ENCODE measurements around the gene HDHD3. TPM values are rescaled to one million over a fixed set of nuclear protein-coding genes. Genes with fewer than 3 reads are reported as not detected.
"Not testable (repeated sequence)": the region's sequence is repeated elsewhere in the genome, so short reads cannot be mapped to it uniquely, and the experiment has no call there.

HDHD3 gene
- total RNA-seq, 2 donors from 2014 or later = 24.3 to 37.1 TPM

GRCh38 chr9:113380869-113381378 is 4.1 kb upstream of the HDHD3 start:
- no peak for TF ChIP-seq CTCF (conservative IDR thresholded peaks at IDR 0.05)
- H3K4me1 Mint-ChIP-seq = peaks cover 22% of the 10 kb centered on the region
- H3K4me3 ChIP-seq (ENCODE audit: low read length) = no peak overlapping the region
- no peaks in the 10 kb centered on the region for H3K27me3 Mint-ChIP-seq (ENCODE audit: insufficient read depth)
- no peak overlapping the region for H3K9ac ChIP-seq (ENCODE audit: extremely low read depth, low read length, poor library complexity, severe bottlenecking)
- H3K4me1 ChIP-seq (ENCODE audit: control insufficient read depth, insufficient read depth, low read length) = peaks cover 6% of the 10 kb centered on the region
- no peaks in the 10 kb centered on the region for H3K36me3 Mint-ChIP-seq (ENCODE audit: low read depth)
- no peak overlapping the region for H3K27ac Mint-ChIP-seq
- H3K27me3 ChIP-seq (ENCODE audit: control insufficient read depth, insufficient read depth, low read length, poor library complexity, severe bottlenecking) = no peaks in the 10 kb centered on the region
- WGBS, 2 experiments (ENCODE audit: insufficient coverage in 1 of 2, insufficient read length in 1 of 2) = 80 to 82% methylated on average over 1 of the region's 1 CpG
- H3K9me3 Mint-ChIP-seq = no peaks in the 10 kb centered on the region
- no peaks in the 10 kb centered on the region for H3K9me3 ChIP-seq (ENCODE audit: control insufficient read depth, low read length)
- DNase-seq = no peak
- H3K4me3 Mint-ChIP-seq = no peak overlapping the region
- H3K36me3 ChIP-seq (ENCODE audit: control insufficient read depth, insufficient read depth, low read length) = no peaks in the 10 kb centered on the region
- no peak overlapping the region for H3K27ac ChIP-seq (ENCODE audit: low read depth, low read length)

- H3K4me3 Mint-ChIP-seq = not testable (repeated sequence)
These were observed 3.0 kb upstream of the HDHD3 start for GRCh38 chr9:113379829-113380210.

GRCh38 chr9:113379094-113379828 is 2.5 kb upstream of the HDHD3 start:
- H3K4me1 ChIP-seq (ENCODE audit: control insufficient read depth, insufficient read depth, low read length); H3K4me3 Mint-ChIP-seq; H3K9me3 Mint-ChIP-seq; DNase-seq; H3K27ac ChIP-seq (ENCODE audit: low read depth, low read length); H3K27me3 Mint-ChIP-seq (ENCODE audit: insufficient read depth); H3K9ac ChIP-seq (ENCODE audit: extremely low read depth, low read length, poor library complexity, severe bottlenecking); H3K9me3 ChIP-seq (ENCODE audit: control insufficient read depth, low read length); H3K4me3 ChIP-seq (ENCODE audit: low read length); H3K27me3 ChIP-seq (ENCODE audit: control insufficient read depth, insufficient read depth, low read length, poor library complexity, severe bottlenecking): not testable (repeated sequence)
- Mint-ChIP-seq H3K4me1 (peaks cover 24% of the 10 kb centered on the region), H3K27ac (peak overlapping the region; percentile 31), H3K36me3 (ENCODE audit: low read depth) (peaks cover 12% of the 10 kb centered on the region)
- H3K36me3 ChIP-seq (ENCODE audit: control insufficient read depth, insufficient read depth, low read length) = peaks cover 14% of the 10 kb centered on the region
- WGBS, 2 experiments (ENCODE audit: insufficient coverage in 1 of 2, insufficient read length in 1 of 2) = 78 to 82% methylated on average over 19 to 23 of the region's 24 CpGs

More at GRCh38 chr9:113379829-113380210, 3.0 kb upstream of the HDHD3 start:
- H3K9ac ChIP-seq (ENCODE audit: extremely low read depth, low read length, poor library complexity, severe bottlenecking); H3K27me3 Mint-ChIP-seq (ENCODE audit: insufficient read depth); H3K36me3 Mint-ChIP-seq (ENCODE audit: low read depth); H3K9me3 Mint-ChIP-seq; H3K36me3 ChIP-seq (ENCODE audit: control insufficient read depth, insufficient read depth, low read length); DNase-seq; H3K27ac ChIP-seq (ENCODE audit: low read depth, low read length); H3K4me1 ChIP-seq (ENCODE audit: control insufficient read depth, insufficient read depth, low read length); H3K27ac Mint-ChIP-seq; H3K4me3 ChIP-seq (ENCODE audit: low read length); H3K27me3 ChIP-seq (ENCODE audit: control insufficient read depth, insufficient read depth, low read length, poor library complexity, severe bottlenecking); H3K9me3 ChIP-seq (ENCODE audit: control insufficient read depth, low read length): not testable (repeated sequence)
- WGBS, 2 experiments (ENCODE audit: insufficient coverage in 1 of 2, insufficient read length in 1 of 2) = 78 to 100% methylated on average over 2 of the region's 2 CpGs
- peaks cover 24% of the 10 kb centered on the region for H3K4me1 Mint-ChIP-seq

DNA sequence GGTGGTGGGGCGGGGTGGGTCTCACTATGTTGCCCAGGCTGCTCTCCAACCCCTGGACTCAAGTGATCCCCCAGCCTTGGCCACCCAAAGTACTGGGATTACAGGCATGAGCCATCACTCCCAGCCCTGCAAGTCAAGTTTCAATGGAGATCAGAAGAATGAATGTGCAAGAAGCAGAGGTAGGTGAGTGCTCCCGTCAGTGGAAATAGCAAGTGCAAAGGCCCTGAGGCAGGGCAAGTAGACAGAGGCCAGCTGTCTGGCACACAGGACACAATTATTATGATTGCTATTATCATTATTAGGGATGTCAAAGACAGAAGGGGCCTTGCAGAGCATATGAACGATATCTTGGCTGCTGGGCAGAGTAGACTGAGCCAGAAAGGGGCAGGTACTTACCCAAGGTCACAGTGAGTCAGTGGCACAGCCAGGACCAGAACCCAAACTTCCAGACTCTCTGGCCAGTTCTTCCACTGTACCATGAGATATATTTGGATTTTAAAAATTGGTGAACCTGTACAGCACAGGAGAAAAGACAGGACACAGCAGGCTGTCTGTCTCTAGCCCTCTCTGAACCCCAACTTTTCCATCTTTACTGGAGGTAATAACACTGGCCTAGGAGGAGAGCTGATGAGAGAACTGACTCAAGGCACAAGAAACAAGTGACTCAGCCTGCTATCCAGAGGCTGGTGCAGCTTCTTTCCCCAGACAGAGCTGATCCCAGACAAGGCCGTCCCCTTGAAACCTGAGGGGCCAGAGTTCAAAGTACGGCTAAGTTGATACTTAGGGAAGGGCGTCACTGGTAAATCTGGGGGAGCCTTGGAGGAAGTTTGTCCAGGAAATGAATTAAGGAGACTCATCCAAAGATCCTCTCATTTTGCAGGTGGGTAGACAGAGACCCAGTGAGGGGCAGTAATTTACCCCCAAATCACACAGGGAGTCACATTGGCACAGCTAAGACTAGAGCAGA is 1.4 kb downstream of the HDHD3 start:
- 77 to 95% methylated on average over 4 to 6 of the region's 6 CpGs for WGBS, 2 experiments (ENCODE audit: insufficient coverage in 1 of 2, insufficient read length in 1 of 2)
- no peaks in the 10 kb centered on the region for H3K27me3 Mint-ChIP-seq (ENCODE audit: insufficient read depth)
- Histone ChIP-seq H3K4me3 (ENCODE audit: low read length) (peak overlapping the region; percentile 86), H3K9me3 (ENCODE audit: control insufficient read depth, low read length) (no peaks in the 10 kb centered on the region), H3K27me3 (ENCODE audit: control insufficient read depth, insufficient read depth, low read length, poor library complexity, severe bottlenecking) (no peaks in the 10 kb centered on the region), H3K36me3 (ENCODE audit: control insufficient read depth, insufficient read depth, low read length) (peaks cover 28% of the 10 kb centered on the region), H3K27ac (ENCODE audit: low read depth, low read length) (no peak overlapping the region), H3K9ac (ENCODE audit: extremely low read depth, low read length, poor library complexity, severe bottlenecking) (no peak overlapping the region), H3K4me1 (ENCODE audit: control insufficient read depth, insufficient read depth, low read length) (peaks cover 13% of the 10 kb centered on the region)
- TF ChIP-seq CTCF (conservative IDR thresholded peaks at IDR 0.05) = no peak
- DNase-seq = no peak
- H3K27ac Mint-ChIP-seq = peak overlapping the region; percentile 35
- peak overlapping the region; percentile 76 for H3K4me3 Mint-ChIP-seq
- peaks cover 33% of the 10 kb centered on the region for H3K4me1 Mint-ChIP-seq
- H3K36me3 Mint-ChIP-seq (ENCODE audit: low read depth) = peaks cover 19% of the 10 kb centered on the region
- H3K9me3 Mint-ChIP-seq = no peaks in the 10 kb centered on the region
